Naive thymus-derived CD4-positive, alpha-beta T cell (primary cell): Measurements from ENCODE around the gene ANXA4. TPM values are rescaled to one million over a fixed set of nuclear protein-coding genes. Genes with fewer than 3 reads are reported as not detected.

Experiments used
- ATAC-seq: fragments of 150-1000 bp; cut with Tn5 transposase; 2 replicates; pipeline ENCODE4 v1.10.0; 2021; ENCODE audit warnings: mild to moderate bottlenecking, moderate library complexity
- CTCF ChIA-PET: fragments of 350-600 bp; sonication (Branson Sonifier 250); formaldehyde crosslinking; loops from one replicate; lab custom pipeline; 2021; ENCODE audit warnings: antibody characterized with exemption; lab: Charles Lee
- POLR2A ChIA-PET: fragments of 350-600 bp; sonication (Branson Sonifier 250); formaldehyde crosslinking; loops from one replicate; lab custom pipeline; 2021; ENCODE audit warnings: antibody characterized with exemption, inconsistent platforms; lab: Charles Lee
- DNase-seq, 9 donors: peaks; one replicate each; pipeline versions ENCODE4 v3.0.0 to v3.0.0-alpha.2; 2020 to 2022; ENCODE audit warnings: mixed read lengths in 1 of 9
- H3K27ac ChIP-seq: one replicate; pipeline ENCODE4 v1.7.0; 2013; ENCODE audit warnings: mild to moderate bottlenecking, low read depth, low read length, moderate library complexity
- H3K27me3 ChIP-seq, 2 donors: one replicate each; pipeline ENCODE4 v1.7.0; 2013; ENCODE audit warnings: low read length in 2 of 2, mild to moderate bottlenecking in 2 of 2, moderate library complexity in 2 of 2; ENCODE audit not compliant: control insufficient read depth in 2 of 2, insufficient read depth in 2 of 2
- H3K36me3 ChIP-seq, 3 experiments: 1 replicate in 2 of 3; 2 replicates in 1 of 3; pipeline ENCODE4 v1.7.0; 2013; ENCODE audit warnings: low read length in 3 of 3, mild to moderate bottlenecking in 3 of 3, moderate library complexity in 1 of 3; ENCODE audit not compliant: insufficient read depth in 3 of 3, control insufficient read depth in 2 of 3
- H3K4me1 ChIP-seq, 2 donors: one replicate each; pipeline ENCODE4 v1.7.0; 2013; ENCODE audit warnings: low read length in 2 of 2, mild to moderate bottlenecking in 2 of 2, moderate library complexity in 1 of 2; ENCODE audit not compliant: control insufficient read depth in 2 of 2, insufficient read depth in 2 of 2
- H3K4me3 ChIP-seq: 2 replicates; pipeline ENCODE4 v1.7.0; 2013; ENCODE audit warnings: mild to moderate bottlenecking, low read length
- H3K9me3 ChIP-seq, 3 experiments: 1 replicate in 2 of 3; 2 replicates in 1 of 3; pipeline ENCODE4 v1.7.0; 2013; ENCODE audit warnings: low read length in 3 of 3; ENCODE audit not compliant: control insufficient read depth in 2 of 3
- H3K27ac Mint-ChIP-seq, 9 donors: one replicate each; pipeline ENCODE4 v1.8.0; 2020 to 2022; ENCODE audit warnings: mixed read lengths in 9 of 9, mild to moderate bottlenecking in 8 of 9, moderate library complexity in 5 of 9, inconsistent platforms in 2 of 9
- H3K27me3 Mint-ChIP-seq, 5 donors: one replicate each; pipeline ENCODE4 v1.8.0; 2021 to 2022; ENCODE audit warnings: mixed read lengths in 5 of 5, mild to moderate bottlenecking in 1 of 5
- H3K36me3 Mint-ChIP-seq, 5 donors: one replicate each; pipeline ENCODE4 v1.8.0; 2020 to 2022; ENCODE audit warnings: mixed read lengths in 5 of 5, mild to moderate bottlenecking in 3 of 5, inconsistent platforms in 1 of 5
- H3K4me1 Mint-ChIP-seq, 7 donors: one replicate each; pipeline ENCODE4 v1.8.0; 2020 to 2022; ENCODE audit warnings: mixed read lengths in 7 of 7, mild to moderate bottlenecking in 3 of 7, inconsistent platforms in 1 of 7
- H3K4me3 Mint-ChIP-seq, 10 donors: one replicate each; pipeline ENCODE4 v1.8.0; 2020 to 2022; ENCODE audit warnings: mild to moderate bottlenecking in 10 of 10, mixed read lengths in 10 of 10, moderate library complexity in 6 of 10, inconsistent platforms in 2 of 10
- H3K9me3 Mint-ChIP-seq, 11 donors: one replicate each; pipeline ENCODE4 v1.8.0; 2020 to 2022; ENCODE audit warnings: mixed read lengths in 11 of 11, mild to moderate bottlenecking in 4 of 11, inconsistent platforms in 1 of 11, moderate library complexity in 1 of 11
- intact Hi-C, 2 donors: fragments of 100-400 bp; cut with micrococcal nuclease; formaldehyde crosslinking; loops; one replicate each; pipeline ENCODE4 v1.15.1; 2023
- polyA plus RNA-seq, 2 donors: library from polyadenylated mRNA; unstranded; fragments of 300-500 nt; fragmentation: Illumina TruSeq; gene quantifications; one replicate each; pipeline ENCODE4 v1.2.3, GENCODE V29; 2021
- total RNA-seq, 6 experiments: library from RNA in 5 of 6; stranded (reverse) in 5 of 6; gene quantifications; 1 replicate in 5 of 6; 2 replicates in 1 of 6; pipeline ENCODE4 v1.2.3 and lab custom pipeline; 2021 to 2026

The ANXA4 gene
- total and polyA plus RNA-seq, 7 experiments from 2014 or later, result 3.1 to 75.6 (median 11.5) TPM

GRCh38 chr2:69750246-69750645, 8.3 kb downstream of the ANXA4 start:
- intact Hi-C loops, result no loop called here
- Histone ChIP-seq H3K27me3 (no peaks in the 10 kb centered on the region), H3K36me3 (no peaks in the 10 kb centered on the region), H3K4me3 (no peak overlapping the region), H3K9me3 (no peaks in the 10 kb centered on the region), H3K4me1 (no peaks in the 10 kb centered on the region), H3K27ac (no peak overlapping the region)
- H3K4me3 Mint-ChIP-seq, result no peak overlapping the region
- ChIA-PET CTCF (interaction anchor here (1.3 kb wide), 1 partner anchor 192 kb away, joined by 3 read pairs; no protein-coding TSS in a partner anchor), POLR2A (no interaction called here)
- H3K4me1 Mint-ChIP-seq, result peaks cover 0 to 37% (median 0%) of the 10 kb centered on the region in 7 donors
- peaks cover 0 to 17% (median 0%) of the 10 kb centered on the region in 5 donors for H3K36me3 Mint-ChIP-seq
- DNase-seq (no peak), ATAC-seq (no peak)
- no peaks in the 10 kb centered on the region for H3K27me3 Mint-ChIP-seq
- H3K27ac Mint-ChIP-seq, result no peak overlapping the region
- H3K9me3 Mint-ChIP-seq, result no peaks in the 10 kb centered on the region

- Histone ChIP-seq H3K4me3 (no peak overlapping the region), H3K36me3 (no peaks in the 10 kb centered on the region), H3K4me1 (no peaks in the 10 kb centered on the region), H3K27ac (no peak overlapping the region), H3K27me3 (no peaks in the 10 kb centered on the region), H3K9me3 (no peaks in the 10 kb centered on the region)
- Mint-ChIP-seq H3K9me3 (no peaks in the 10 kb centered on the region), H3K4me3 (no peak overlapping the region), H3K27me3 (no peaks in the 10 kb centered on the region), H3K27ac (no peak overlapping the region), H3K4me1 (peaks cover 0 to 41% (median 0%) of the 10 kb centered on the region in 7 donors), H3K36me3 (peaks cover 0 to 18% (median 0%) of the 10 kb centered on the region in 5 donors)
- DNase-seq (no peak), ATAC-seq (no peak)
- intact Hi-C loops, result loop anchor here in 1 of 2 donors (2.0 kb wide), 1 partner anchor 21 kb away; no protein-coding TSS in a partner anchor
- ChIA-PET CTCF (interaction anchor here (0.6 kb wide), 1 partner anchor 17 kb away, joined by 6 read pairs; no protein-coding TSS in a partner anchor), POLR2A (no interaction called here)
These were observed 11.9 kb downstream of the ANXA4 start for GRCh38 chr2:69753659-69754363.

DNA sequence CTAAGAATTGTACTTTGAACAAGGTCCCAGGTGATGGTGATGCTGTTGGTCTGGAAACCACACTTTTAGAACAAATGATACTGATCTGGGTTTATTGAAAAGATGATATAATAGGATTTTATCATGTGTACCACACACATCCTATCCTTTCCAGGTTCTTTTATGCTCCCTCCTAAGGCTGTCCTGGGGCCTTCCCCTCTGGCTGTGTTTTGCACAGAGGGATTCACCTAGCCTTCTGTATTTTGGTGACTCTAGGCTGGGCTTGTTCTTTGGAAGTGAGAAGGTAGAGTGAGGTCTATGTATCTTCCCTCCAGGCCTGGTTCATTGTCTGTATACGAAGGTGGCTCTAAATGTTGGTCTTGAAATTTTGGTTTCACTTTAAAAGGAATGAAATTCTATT, 12.7 kb downstream of the ANXA4 start:
- intact Hi-C loops, result loop anchor here in 1 of 2 donors (2.0 kb wide), 1 partner anchor 20 kb away; no protein-coding TSS in a partner anchor
- no peak overlapping the region for H3K27ac ChIP-seq
- DNase-seq (no peak), ATAC-seq (no peak)
- H3K4me1 ChIP-seq, result no peaks in the 10 kb centered on the region
- CTCF ChIA-PET, result interaction anchor here (0.7 kb wide), 1 partner anchor 1213 kb away, joined by 3 read pairs; no protein-coding TSS in a partner anchor
- H3K9me3 ChIP-seq, result no peaks in the 10 kb centered on the region
- Mint-ChIP-seq H3K27ac (peak overlapping the region in 2 of 9 donors; percentile 29 to 60), H3K27me3 (no peaks in the 10 kb centered on the region), H3K9me3 (no peaks in the 10 kb centered on the region), H3K4me3 (peak overlapping the region in 2 of 10 donors; percentile 45 to 58), H3K36me3 (peaks cover 0 to 12% (median 0%) of the 10 kb centered on the region in 5 donors), H3K4me1 (peaks cover 0 to 37% (median 0%) of the 10 kb centered on the region in 7 donors)
- no peaks in the 10 kb centered on the region for H3K36me3 ChIP-seq
- POLR2A ChIA-PET, result no interaction called here
- H3K4me3 ChIP-seq, result no peak overlapping the region
- H3K27me3 ChIP-seq, result no peaks in the 10 kb centered on the region

DNA sequence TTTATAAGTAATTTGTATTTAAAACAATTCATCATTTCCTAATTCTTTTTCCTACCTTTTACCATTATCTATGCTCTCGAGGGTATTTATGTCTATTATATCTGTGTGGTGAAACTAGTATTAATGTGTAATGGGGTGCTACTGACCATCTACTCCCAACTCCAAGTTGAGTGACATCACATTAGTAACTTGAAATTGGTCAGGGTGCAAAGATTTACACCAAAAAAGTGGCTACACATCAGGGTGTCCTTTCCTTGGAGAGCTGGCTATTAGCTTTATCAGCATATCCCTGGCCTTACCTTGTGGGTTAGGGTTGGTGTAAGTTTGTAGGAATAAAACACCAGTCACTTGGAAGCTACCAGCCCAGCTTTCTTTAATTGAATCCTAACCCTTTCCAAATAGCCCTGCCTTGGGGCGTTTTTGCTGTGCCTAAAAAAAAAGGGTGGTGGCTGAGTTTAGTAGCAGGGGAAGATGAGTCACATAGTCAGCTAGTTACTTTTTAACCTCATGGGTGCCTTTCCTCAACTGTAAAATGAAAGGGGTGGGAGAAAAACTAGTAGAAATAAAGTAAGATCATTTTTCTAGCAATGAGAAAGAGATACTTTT, 14.0 kb downstream of the ANXA4 start:
- no peaks in the 10 kb centered on the region for H3K27me3 Mint-ChIP-seq
- Histone ChIP-seq H3K4me1 (no peaks in the 10 kb centered on the region), H3K27me3 (no peaks in the 10 kb centered on the region), H3K4me3 (no peak overlapping the region), H3K27ac (no peak overlapping the region), H3K9me3 (no peaks in the 10 kb centered on the region), H3K36me3 (no peaks in the 10 kb centered on the region)
- DNase-seq (peak in 1 of 9 donors; percentile 31), ATAC-seq (peak; percentile 51)
- ChIA-PET CTCF (no interaction called here), POLR2A (no interaction called here)
- peak overlapping the region in 1 of 10 donors; percentile 53 for H3K4me3 Mint-ChIP-seq
- H3K9me3 Mint-ChIP-seq, result no peaks in the 10 kb centered on the region
- intact Hi-C loops, result loop anchor here in 1 of 2 donors (2.0 kb wide), 1 partner anchor 19 kb away; no protein-coding TSS in a partner anchor
- H3K27ac Mint-ChIP-seq, result peak overlapping the region in 2 of 9 donors; percentile 36 to 71
- peaks cover 0 to 12% (median 0%) of the 10 kb centered on the region in 5 donors for H3K36me3 Mint-ChIP-seq
- H3K4me1 Mint-ChIP-seq, result peaks cover 0 to 34% (median 0%) of the 10 kb centered on the region in 7 donors

DNA sequence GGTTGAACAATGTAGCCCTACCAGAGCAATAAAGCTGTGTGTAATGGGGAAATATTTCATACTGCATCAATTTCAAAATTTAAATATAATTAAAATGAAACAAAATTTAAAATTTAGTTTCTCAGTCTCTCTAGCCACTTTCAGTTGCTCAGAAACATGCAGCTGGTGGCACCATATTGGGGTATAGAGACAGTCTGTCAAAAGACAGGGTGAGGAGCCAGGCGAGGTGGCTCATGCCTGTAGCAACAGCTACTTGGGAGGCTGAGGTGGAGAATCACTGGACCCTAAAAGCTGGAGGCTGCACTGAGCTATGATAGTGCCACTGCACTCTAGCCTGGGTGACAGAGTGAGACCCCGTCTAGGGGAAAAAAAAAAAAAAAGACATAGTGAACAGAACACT, 20.1 kb downstream of the ANXA4 start:
- ChIA-PET POLR2A (interaction anchor here (0.6 to 0.7 kb wide), 2 partner anchors 13 to 87 kb away, joined by 3 to 4 read pairs; no protein-coding TSS in a partner anchor), CTCF (interaction anchor here (0.7 kb wide), 1 partner anchor 34 kb away, joined by 3 read pairs; no protein-coding TSS in a partner anchor)
- Histone ChIP-seq H3K4me1 (no peaks in the 10 kb centered on the region), H3K27me3 (no peaks in the 10 kb centered on the region), H3K27ac (no peak overlapping the region), H3K9me3 (no peaks in the 10 kb centered on the region), H3K36me3 (no peaks in the 10 kb centered on the region), H3K4me3 (no peak overlapping the region)
- DNase-seq (no peak), ATAC-seq (no peak)
- Mint-ChIP-seq H3K27ac (no peak overlapping the region), H3K27me3 (no peaks in the 10 kb centered on the region), H3K4me1 (peaks cover 6 to 36% (median 20%) of the 10 kb centered on the region in 7 donors), H3K4me3 (no peak overlapping the region), H3K36me3 (peaks cover 0 to 24% (median 0%) of the 10 kb centered on the region in 5 donors), H3K9me3 (no peaks in the 10 kb centered on the region)
- intact Hi-C loops, result loop anchor here in 1 of 2 donors (5.0 kb wide), 1 partner anchor 55 kb away; no protein-coding TSS in a partner anchor
